Measurements from ENCODE around the gene HIPK2. TPM values are rescaled to one million over a fixed set of nuclear protein-coding genes. Genes with fewer than 3 reads are reported as not detected.

HIPK2 gene
- polyA plus RNA-seq, 4 donors = 88.4 to 98.6 (median 97.0) TPM

- no peak for DNase-seq (ENCODE audit: low read depth in 4 of 4, low spot score in 3 of 4)
Measured at GRCh38 chr7:139658296-139658695, 119.5 kb downstream of the HIPK2 start.

- no peak for DNase-seq (ENCODE audit: low read depth in 4 of 4, low spot score in 3 of 4)
Measured at GRCh38 chr7:139657725-139658124, 120.1 kb downstream of the HIPK2 start.

GRCh38 chr7:139656387-139656786 is 121.4 kb downstream of the HIPK2 start:
- no peak for DNase-seq (ENCODE audit: low read depth in 4 of 4, low spot score in 3 of 4)

- no peak for DNase-seq (ENCODE audit: low read depth in 4 of 4, low spot score in 3 of 4)
Measured at GRCh38 chr7:139655305-139655704, 122.5 kb downstream of the HIPK2 start.

- no peak for DNase-seq (ENCODE audit: low read depth in 4 of 4, low spot score in 3 of 4)
Measured at GRCh38 chr7:139654276-139655181, 123.3 kb downstream of the HIPK2 start.

GRCh38 chr7:139651914-139652313 is 125.9 kb downstream of the HIPK2 start:
- no peak for DNase-seq (ENCODE audit: low read depth in 4 of 4, low spot score in 3 of 4)

- DNase-seq (ENCODE audit: low read depth in 4 of 4, low spot score in 3 of 4) = no peak
Measured at GRCh38 chr7:139651308-139651707, 126.5 kb downstream of the HIPK2 start.

- DNase-seq (ENCODE audit: low read depth in 4 of 4, low spot score in 3 of 4) = no peak
Measured at GRCh38 chr7:139650429-139651100, 127.2 kb downstream of the HIPK2 start.

- no peak for DNase-seq (ENCODE audit: low read depth in 4 of 4, low spot score in 3 of 4)
Measured at GRCh38 chr7:139648941-139649425, 128.8 kb downstream of the HIPK2 start.

- DNase-seq (ENCODE audit: low read depth in 4 of 4, low spot score in 3 of 4) = no peak
Measured at GRCh38 chr7:139648391-139648861, 129.4 kb downstream of the HIPK2 start.

GRCh38 chr7:139647814-139648390 is 129.9 kb downstream of the HIPK2 start:
- DNase-seq (ENCODE audit: low read depth in 4 of 4, low spot score in 3 of 4) = no peak

GRCh38 chr7:139647085-139647484 is 130.7 kb downstream of the HIPK2 start:
- no peak for DNase-seq (ENCODE audit: low read depth in 4 of 4, low spot score in 3 of 4)

GRCh38 chr7:139646566-139646965 is 131.2 kb downstream of the HIPK2 start:
- no peak for DNase-seq (ENCODE audit: low read depth in 4 of 4, low spot score in 3 of 4)

- DNase-seq (ENCODE audit: low read depth in 4 of 4, low spot score in 3 of 4) = peak; percentile 70 to 78 (median 75)
Measured at GRCh38 chr7:139645572-139646523, 131.9 kb downstream of the HIPK2 start.

GRCh38 chr7:139643951-139644585 is 133.7 kb downstream of the HIPK2 start:
- no peak for DNase-seq (ENCODE audit: low read depth in 4 of 4, low spot score in 3 of 4)

- DNase-seq (ENCODE audit: low read depth in 4 of 4, low spot score in 3 of 4) = no peak
Measured at GRCh38 chr7:139642283-139642682, 135.5 kb downstream of the HIPK2 start.

GRCh38 chr7:139641337-139641992 is 136.3 kb downstream of the HIPK2 start:
- DNase-seq (ENCODE audit: low read depth in 4 of 4, low spot score in 3 of 4) = no peak

GRCh38 chr7:139640681-139641080 is 137.1 kb downstream of the HIPK2 start:
- DNase-seq (ENCODE audit: low read depth in 4 of 4, low spot score in 3 of 4) = no peak

GRCh38 chr7:139639563-139639962 is 138.2 kb downstream of the HIPK2 start:
- no peak for DNase-seq (ENCODE audit: low read depth in 4 of 4, low spot score in 3 of 4)
